HG03565 (cell line): ENCODE data around the gene TRABD2B.

Source experiments
- ATAC-seq: cut with Tn5 transposase; IDR thresholded peaks from one replicate; pipeline ENCODE4 v1.9.1; 2021; ENCODE audit warnings: mild to moderate bottlenecking, moderate library complexity; ENCODE audit not compliant: unreplicated experiment

TRABD2B gene

DNA sequence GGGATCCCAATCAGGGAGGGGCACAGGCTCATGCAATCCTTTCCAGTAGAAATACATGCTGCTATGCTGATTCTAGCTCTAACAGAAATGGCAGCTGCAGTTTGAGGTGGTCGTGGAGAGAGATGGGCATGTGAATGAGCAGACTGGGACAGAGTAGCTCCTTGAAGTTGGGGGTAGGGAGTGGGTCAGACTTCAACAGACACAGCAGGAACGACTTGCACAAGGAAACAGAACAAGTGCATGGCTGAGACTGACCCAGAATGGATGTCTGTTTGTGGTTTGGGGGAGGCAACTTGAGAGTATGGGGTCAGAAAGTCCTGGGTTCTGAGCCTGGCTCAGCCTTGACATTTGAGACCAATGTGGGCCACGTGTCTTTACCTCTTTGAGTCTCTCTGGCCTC lies 25.1 kb upstream of the TRABD2B start:
- no peak for ATAC-seq

DNA sequence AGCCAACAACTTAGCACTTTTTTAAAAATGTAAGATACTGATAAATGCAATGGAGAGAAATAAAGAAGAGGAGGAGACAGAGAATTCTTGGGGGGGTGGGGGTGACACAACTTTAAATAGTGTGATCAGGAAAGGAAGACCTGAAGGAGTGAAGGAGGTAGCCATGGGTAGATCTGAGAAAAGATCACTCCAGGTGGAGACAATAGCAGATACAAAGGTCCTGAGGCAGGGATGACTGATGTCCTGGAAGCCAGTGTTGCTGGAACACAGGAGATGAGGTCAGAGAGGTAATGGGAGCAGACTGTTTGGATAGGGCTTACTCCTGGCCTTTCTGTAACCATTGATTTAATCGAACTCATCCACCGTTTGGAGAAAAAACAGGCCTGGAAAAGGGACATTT lies 24.6 kb upstream of the TRABD2B start:
- ATAC-seq = no peak

DNA sequence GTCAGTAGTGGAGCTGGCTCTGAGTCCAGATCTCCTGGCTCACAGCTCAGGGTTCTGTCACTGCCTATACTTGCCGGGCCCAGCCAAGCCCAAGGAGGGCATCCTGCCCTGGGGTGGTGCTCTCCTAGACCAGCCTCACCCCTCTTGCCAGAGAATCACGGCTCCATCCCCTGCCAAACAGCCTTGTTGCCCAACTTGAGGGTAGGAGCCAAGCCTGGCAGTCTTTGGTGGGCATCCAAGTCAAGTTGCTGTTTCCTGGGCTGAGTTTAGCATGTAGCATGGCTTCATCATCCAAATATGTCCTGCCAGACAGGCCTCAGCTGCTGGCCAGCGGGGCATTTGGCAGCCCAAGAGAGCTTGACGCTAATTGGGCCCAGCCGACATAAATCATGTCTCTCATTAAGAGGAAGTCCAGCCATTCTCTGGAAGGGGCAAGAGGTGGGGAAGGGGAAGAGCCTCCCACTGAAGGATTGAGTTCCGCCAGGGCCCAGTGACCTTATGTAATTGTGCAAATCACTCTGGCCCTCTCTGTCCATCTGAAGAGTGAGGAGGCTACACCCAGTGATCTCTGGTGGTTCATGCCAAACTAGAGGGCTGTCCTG lies 22.6 kb upstream of the TRABD2B start:
- ATAC-seq = no peak

DNA sequence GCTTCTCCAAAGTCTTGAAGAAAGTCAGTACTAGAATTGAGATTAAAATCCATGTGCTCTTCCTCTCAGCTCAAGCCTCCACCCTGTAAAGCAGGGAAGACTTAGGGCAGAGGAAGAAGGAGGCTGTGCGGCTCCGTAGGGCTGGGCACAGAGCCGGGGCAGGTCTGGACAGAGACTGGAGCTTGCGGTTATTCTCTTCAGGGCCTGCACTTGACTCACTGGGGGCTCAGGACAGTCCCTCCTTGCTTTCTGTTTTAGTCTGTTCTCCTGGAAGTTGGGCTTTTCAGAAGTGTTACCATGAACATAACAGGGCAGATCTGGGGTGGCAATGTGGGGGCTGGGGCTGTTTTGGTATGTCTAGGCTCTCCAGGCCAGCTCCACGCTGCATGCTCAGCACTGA lies 21.6 kb upstream of the TRABD2B start:
- no peak for ATAC-seq

DNA sequence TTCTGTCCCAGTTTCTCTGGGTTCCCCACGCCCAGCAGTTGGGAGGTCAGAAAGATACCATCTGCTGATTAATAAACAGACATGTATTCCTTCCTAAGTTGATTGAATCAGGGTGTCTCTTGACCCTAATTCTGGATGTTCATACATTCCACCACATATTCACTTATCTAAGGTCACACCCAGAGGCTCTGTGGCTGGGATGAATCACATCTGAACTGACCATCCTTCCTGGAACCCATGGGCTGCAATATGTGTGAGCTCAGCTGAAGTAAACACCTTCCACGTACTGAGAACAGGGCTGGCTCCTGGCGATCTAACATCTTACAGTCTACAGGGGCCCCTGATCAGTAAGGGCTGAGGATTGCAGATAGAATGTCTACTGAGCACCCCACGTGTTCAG lies 20.5 kb upstream of the TRABD2B start:
- no peak for ATAC-seq

DNA sequence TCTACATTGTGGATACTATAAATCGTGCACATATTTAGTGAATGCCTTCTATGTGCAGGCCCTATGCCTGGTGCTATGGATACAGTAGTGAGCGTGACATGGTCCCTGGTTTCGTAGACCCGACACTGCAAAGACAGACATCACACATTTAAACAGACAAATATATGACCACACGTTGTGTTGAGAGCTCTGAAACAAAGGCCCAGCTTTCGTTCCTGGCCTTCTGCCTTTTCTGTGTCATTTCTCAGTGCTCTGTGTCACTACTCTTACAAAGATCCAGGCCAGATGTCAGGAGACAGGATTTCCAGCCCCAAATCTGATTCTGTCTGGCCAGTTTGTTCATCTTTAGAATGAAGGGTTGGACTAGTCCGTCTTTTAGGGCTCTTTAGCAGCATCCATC lies 19.3 kb upstream of the TRABD2B start:
- no peak for ATAC-seq

DNA sequence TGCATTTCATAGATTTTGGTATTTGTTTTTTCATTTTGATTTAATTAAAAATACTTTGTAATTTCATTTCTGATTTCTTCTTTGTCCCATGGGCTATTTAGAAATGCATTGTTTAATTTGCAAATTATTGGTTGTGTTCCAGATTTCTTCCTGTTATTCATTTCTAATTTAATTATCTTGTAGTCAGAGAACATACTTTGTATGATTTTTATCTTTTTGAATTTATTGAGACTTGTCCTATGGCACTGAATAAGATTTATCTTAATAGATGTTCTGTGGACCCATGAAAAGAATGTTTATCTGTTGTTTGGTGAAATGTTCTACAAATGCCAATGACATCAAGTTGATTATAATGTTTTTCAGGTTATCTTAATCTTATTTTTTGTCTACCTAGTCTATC lies 16.1 kb upstream of the TRABD2B start:
- no peak for ATAC-seq

DNA sequence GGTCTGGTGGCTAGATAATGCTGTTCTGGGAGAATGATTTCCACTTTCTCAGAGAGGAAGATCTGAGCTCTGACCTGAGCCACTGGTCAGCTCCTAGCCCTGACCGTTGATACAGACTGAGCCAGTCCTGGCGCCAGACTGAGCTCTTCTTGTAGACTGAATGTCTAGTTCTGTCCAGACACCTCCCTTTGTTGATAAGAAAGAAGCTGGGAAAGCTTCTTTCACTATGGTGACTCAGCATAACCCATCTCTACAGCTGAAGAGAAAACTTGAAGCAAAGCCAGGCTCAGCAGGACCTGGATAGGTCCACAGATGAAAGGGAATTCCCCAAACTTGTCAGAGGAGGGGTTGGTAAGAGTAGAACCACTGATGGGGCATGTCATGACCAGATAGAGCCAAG lies 9.9 kb upstream of the TRABD2B start:
- no peak for ATAC-seq

DNA sequence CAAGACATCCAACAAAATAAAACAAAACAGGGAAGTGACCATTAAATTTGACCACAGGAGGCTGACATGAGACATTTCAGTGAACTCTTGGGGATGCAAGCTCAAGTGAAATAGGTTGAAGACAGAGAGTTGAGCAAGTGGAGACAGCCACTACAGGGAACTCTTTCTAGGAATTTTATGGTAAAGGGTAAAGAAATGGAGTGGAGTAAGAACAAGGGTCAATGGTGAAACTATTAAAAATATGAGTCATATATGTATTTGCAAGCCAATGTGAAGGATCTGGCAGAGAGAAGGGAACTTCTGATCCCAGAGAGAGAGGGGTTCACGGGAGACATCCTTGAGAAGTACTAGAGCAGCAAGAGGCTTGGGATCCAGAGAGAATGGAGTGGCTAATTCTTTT lies 9.1 kb upstream of the TRABD2B start:
- ATAC-seq = no peak

DNA sequence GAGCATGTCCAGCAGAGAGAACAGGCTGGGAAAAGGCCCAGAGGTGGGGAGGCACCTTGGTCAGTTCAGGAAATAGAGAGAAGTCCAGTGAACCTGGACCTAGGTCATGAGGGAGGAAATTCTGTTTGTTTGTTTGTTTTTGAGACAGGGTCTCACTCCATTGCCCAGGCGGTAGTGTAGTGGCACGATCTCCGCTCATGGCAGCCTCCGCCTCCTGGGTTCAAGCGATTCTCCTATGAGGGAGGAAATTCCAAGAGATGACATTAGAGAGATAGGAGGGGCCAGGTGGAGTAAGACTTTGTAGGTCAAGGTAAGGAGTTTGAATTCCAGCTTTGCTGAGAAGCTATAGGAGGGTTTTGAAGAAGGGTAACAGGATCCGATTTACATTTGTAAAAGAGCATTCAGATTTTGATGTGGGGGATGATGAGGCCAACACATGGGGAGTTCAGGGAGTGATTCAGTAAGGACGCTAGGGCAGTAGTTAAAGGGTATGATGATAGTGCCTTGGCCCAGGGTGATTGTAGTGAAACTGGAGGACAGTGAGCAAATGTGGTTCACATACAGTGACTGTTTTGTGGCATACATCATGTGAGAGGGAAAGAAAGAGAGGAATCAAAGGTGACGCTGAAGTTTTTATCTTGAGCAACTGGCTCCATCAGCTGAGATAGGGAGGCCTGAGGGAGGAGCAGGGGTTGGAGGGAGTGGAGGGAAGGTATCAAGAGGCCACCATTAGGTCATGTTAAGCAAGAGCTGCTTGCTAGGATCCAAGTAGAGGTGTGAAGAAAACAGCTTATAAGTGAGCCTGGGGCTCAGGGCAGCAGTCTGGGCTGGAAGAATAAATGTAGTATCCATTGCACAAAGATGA lies 8.3 kb upstream of the TRABD2B start:
- no peak for ATAC-seq

DNA sequence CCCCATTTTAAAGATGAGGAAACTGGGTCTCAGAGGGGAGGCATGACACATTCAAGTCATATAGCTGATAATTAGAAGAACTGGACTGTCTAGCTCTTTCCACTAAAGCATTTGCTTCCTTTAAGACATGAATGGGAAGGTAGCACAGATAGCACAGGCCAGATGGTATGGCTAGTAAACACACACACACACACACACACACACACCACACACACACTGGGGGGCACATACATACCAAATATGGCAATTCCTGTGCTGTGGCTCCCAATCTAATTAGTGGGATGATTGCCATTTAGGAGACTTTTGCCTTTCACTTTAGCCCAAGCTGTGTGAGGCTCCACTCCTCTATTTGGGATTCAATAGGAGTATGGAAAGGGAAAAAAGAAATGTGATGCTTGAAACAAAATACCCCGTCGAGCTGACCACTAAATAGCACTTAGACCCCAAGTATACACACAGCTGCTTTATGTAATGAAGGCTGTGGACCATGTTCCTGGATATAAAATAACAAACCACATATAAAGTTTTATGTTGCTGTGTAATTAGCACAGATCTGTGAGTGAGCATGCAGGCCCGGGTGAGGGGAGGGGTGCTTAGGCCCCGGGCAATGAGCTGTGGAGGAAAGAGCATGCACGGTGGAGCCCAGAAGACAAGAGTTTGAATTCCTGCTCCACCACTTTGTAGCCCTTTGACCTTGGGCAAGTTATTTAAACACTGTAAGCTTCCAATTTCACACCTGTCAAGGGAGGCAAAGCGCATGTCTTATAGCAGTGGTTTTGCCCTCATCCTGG lies 6.8 kb upstream of the TRABD2B start:
- ATAC-seq = no peak

DNA sequence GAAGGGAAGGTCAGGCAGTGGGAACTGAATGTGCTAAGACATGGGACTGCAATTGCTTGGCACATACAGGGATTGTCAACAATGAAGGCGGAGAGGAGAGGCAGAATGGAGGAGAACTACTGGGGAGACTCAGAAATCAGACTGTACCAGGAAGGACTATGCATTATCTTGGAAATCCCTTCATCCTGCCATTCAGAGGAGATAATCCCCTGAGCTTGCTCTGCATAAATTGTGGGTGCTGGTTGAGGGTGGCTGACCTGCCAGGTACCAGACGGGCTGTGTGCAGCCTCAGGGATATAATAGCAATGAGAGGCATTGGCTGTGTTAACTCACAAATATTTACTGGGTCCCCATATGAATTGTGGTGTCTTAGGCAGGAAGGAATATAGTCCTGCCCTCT lies 5.0 kb upstream of the TRABD2B start:
- no peak for ATAC-seq

DNA sequence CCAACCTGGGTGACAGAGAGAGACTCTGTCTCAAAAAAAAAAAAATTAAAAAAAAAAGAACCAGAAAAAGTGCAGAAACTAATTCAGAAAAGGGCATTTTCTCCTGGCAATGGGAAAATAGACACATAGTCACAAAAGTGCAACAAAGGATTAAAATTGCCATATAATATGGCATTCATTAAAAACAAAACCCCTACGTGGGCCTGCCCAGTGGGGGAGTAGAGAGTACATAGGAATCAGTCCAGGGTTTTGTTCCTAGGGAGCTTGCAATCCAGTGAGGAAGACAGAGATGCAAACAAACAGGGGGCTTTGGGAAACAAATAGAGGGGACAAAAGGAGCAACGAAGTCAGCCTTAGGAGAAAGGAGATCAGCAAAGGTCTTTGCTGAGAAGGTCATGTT lies 4.5 kb upstream of the TRABD2B start:
- ATAC-seq = no peak

DNA sequence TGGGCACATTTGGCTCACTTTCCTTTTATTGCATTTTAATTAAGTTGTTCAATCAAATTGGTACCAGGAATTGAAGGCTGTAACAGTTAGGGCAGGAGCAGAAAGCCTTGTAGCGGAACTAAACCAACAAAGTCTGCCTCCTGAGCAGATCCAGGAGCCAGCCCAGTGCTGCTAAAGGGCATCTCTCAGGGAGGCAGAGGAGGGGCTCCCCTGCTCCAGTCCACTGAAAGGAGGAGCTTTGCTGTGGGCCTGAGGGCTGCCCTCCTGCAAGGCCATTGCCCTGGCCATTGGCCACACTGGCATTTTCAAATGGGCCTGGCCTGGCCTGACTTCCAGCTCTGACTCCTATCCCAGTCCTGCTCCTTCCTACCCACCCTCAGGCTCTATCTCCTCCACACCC lies 3.7 kb upstream of the TRABD2B start:
- ATAC-seq = no peak

DNA sequence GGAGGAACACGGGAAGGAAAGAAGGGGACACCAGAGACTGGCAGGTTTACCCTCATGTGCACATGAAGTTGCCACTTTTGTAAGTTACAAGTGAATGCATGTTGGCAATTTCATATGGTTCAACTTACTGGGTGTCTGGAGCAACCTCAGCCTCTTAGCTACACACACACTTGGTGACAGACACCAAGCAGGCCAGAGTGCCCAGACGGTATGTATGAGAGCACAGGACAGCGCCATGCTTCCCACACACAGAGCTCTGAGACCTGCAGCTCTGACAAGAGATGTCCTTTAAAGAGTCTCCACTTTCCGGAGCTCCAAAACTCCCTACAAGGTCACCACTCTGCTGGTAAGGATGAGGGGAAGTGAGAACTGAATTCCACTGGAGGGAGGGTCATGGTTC lies 1.9 kb upstream of the TRABD2B start:
- ATAC-seq = no peak

DNA sequence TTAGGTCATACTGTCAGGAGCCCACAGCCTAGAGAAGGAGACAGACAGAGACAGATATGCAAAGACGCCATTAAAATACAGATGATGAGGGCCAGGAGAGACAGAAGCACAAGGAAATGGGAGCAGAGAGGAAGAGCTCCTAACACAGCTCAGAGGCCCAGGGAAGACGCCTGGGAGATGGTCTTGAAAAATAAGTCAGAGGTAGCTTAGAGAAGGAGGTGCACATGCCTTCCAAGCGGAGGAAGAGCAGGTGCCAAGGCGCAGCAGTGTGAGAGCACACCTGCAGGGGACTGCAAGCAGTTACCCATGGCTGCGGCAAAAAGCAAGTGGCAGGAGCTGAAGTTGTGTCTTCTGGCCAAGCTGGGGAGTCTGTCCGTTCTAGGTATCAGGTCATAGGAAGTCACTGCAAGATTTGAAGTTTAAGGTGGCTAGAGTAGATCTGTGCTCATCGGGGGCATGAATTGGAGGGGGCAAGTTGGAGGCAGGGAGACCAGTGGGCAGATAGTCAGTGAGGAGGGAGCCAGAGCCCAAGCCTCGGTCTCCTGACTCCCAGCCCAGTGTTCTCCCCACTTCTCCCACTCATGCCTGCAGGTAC lies 1.3 kb upstream of the TRABD2B start:
- ATAC-seq = no peak

DNA sequence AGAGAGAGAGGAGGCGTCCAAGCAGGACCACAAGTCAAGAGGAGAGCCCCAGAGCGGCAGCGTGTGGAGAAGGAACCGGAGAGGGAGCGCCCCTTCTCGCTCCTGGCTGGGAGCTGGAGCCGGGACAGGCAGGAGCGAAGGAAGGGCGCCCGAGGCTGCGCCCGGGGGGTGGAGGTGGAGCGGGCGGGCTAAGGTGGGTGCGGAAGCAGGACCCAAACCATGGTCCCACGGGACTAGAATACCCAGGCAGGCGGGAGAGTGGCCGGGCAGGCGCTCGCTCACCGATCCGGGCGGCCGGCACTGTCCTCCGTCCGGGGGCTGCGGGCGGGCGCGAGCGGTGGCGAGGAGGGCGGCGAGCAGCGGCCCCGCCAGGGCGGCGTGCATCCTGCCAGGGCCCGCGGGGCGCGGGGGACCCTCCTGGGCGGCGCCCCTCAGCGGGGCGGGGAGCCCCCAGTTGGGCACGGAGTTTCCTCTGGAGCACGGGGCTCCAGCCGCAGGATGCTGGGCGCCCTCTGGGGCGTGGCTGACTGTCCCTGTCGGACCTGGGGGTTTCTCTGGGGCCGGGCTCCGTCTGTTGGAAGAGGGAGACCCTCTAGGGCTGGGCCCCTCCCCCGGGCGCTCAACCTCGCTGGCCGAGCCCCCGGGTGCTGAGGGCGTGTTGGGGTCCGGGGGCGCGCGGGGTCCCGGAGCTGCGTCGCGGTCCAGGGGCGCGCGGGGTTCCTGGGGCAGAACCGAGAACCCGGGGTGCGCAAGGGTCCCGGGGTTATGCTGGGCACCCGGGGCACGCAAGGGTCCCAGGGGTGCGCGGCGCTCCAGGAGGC lies 569 bp downstream of the TRABD2B start:
- ATAC-seq = no peak

DNA sequence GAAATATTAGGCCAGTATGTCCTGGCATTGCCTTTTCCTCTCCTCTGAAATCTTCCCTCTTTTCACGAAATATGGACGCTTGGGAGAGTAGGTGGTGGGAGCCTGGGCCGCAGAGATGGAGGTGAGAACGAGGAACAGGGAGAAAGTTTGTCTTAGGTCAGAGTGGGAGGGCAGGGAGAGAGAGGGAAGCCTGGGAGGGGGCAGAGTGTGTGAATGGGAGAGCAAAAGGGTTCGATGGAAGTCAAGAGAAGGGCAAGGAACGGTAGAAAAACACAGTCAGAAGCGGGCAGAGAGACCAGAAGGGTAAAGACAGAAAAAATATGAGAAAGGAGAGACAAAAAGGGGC lies 1.2 kb downstream of the TRABD2B start:
- ATAC-seq = no peak

DNA sequence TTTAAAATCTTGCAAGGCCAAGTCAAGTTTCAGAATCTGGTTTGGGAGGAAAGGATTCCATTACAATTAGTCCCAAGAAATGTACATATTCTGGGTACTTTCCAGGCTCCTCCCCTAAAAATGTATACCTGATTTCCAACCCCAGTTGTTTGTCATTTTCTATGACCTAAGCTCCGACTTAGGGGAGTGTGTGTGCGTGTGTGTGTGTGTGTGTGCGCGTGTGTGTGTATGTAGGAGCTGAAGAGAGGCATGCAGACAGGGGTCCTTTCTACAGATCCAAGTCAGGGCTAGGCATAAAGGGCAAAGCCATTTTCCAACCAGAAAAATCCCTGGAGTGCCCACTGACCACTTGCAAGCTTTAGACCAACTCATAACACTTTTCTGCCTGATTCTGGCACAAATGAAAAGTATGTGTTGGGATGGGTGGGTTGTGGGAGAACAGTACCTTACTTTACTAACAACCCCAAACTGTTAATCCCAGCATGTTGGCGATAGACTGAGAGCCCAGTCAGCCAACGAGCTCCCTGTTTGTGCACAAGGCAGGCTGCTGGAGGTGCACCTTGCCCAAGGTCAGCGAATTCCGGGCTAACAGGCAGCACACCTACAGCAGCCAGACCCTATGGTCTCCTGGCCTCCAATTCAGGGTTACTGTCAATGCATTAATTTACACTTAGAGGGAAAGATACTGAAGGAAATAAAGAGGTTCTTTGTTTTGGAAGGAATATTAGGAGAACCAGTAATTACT lies 1.7 kb downstream of the TRABD2B start:
- no peak for ATAC-seq
